K562 (cell line): ENCODE measurements around the gene NHS. TPM values are rescaled to one million over a fixed set of nuclear protein-coding genes. Genes with fewer than 3 reads are reported as not detected.

ENCODE experiments used
- ATAC-seq: fragments of 200-7000 bp; cut with Tn5 transposase; 3 replicates; pipeline ENCODE4 v1.9.1; 2020; ENCODE audit warnings: moderate library complexity
- BruUV-seq: library from RNA; stranded (reverse); fragments of 400-500 nt; replicated peaks from 2 replicates; lab custom pipeline; 2021; lab: Mats Ljungman, UMichigan
- CTCF ChIA-PET: fragments of 300-600 bp; formaldehyde crosslinking; extraction: SDS; loops from one replicate; lab custom pipeline; 2021; ENCODE audit warnings: low intra/inter-chr PET ratio; lab: Yijun Ruan, JAX
- POLR2A ChIA-PET: fragments of 300-600, 350-650 bp; sonication (Branson Sonifier 250); formaldehyde crosslinking; extraction: SDS; loops from one replicate; lab custom pipeline; 2021; ENCODE audit warnings: antibody characterized with exemption, inconsistent platforms; lab: Yijun Ruan, JAX
- DNase-seq, 4 experiments: peaks; one replicate each; pipeline versions ENCODE4 v3.0.0 to v3.0.0-alpha.2; 2011 to 2018; ENCODE audit warnings: low spot score in 3 of 4, mixed read lengths in 3 of 4; ENCODE audit errors: extremely low read depth in 1 of 4
- FAIRE-seq: peaks from 2 replicates; lab custom pipeline; 2011; peaks lifted over from hg19 to GRCh38; lab: Jason Lieb, UNC
- H2AFZ ChIP-seq: 2 replicates; pipeline ENCODE4 v1.6.0; 2011; ENCODE audit warnings: low read depth, low read length, control low read depth, inconsistent platforms
- H3K27ac ChIP-seq: fragments of 200-600 bp; 3 replicates; pipeline ENCODE4 v1.8.0; 2011; ENCODE audit warnings: low read depth, mild to moderate bottlenecking, control low read depth, inconsistent platforms, low read length, moderate library complexity, mixed read lengths; ENCODE audit errors: extremely low read depth
- H3K27me3 ChIP-seq, 2 experiments: fragments of 300-600 bp in 1 of 2; 2 replicates in 1 of 2; 3 replicates in 1 of 2; pipeline versions ENCODE4 v1.6.0 to v1.8.0; 2011; ENCODE audit warnings: inconsistent platforms in 2 of 2, low read length in 2 of 2, mild to moderate bottlenecking in 1 of 2, mixed read lengths in 1 of 2, moderate library complexity in 1 of 2; ENCODE audit not compliant: control insufficient read depth in 2 of 2, insufficient read depth in 2 of 2
- H3K36me3 ChIP-seq: fragments of 300-600 bp; 3 replicates; pipeline ENCODE4 v1.8.0; 2011; ENCODE audit warnings: mild to moderate bottlenecking, low read length, inconsistent platforms; ENCODE audit not compliant: control insufficient read depth, insufficient read depth
- H3K4me1 ChIP-seq, 2 experiments: fragments of 200-600 bp in 1 of 2; replicated peaks in 1 of 2; 2 replicates in 1 of 2; 3 replicates in 1 of 2; pipeline versions ENCODE4 v1.5.1 to v1.8.0; 2011; ENCODE audit warnings: inconsistent platforms in 2 of 2, low read length in 2 of 2, mild to moderate bottlenecking in 1 of 2, mixed read lengths in 1 of 2, moderate library complexity in 1 of 2; ENCODE audit not compliant: control insufficient read depth in 2 of 2, insufficient read depth in 2 of 2
- H3K4me2 ChIP-seq: 2 replicates; pipeline ENCODE4 v1.6.1; 2011; ENCODE audit warnings: low read length, control low read depth, inconsistent platforms, mixed read lengths; ENCODE audit not compliant: insufficient read depth
- H3K4me3 ChIP-seq: fragments of 200-600 bp; sonication (generic), shearing (Covaris generic); 2 replicates; pipeline ENCODE4 v1.5.1; 2016; ENCODE audit warnings: control low read depth, inconsistent platforms
- H3K79me2 ChIP-seq: fragments of 200-600 bp; 3 replicates; pipeline ENCODE4 v1.8.0; 2011; ENCODE audit warnings: low read length, inconsistent platforms; ENCODE audit not compliant: control insufficient read depth, insufficient read depth
- H3K9ac ChIP-seq, 2 experiments: 2 replicates each; pipeline versions ENCODE4 v1.6.0 to v1.6.1; 2011; ENCODE audit warnings: low read depth in 2 of 2, low read length in 2 of 2, control low read depth in 1 of 2, inconsistent platforms in 1 of 2, mild to moderate bottlenecking in 1 of 2, mixed read lengths in 1 of 2; ENCODE audit not compliant: insufficient read depth in 1 of 2
- H3K9me1 ChIP-seq: one replicate; pipeline ENCODE4 v1.6.0; 2011; ENCODE audit warnings: inconsistent platforms, mild to moderate bottlenecking, low read length, moderate library complexity; ENCODE audit not compliant: control insufficient read depth, insufficient read depth
- H3K9me3 ChIP-seq: replicated peaks from 2 replicates; pipeline ENCODE4 v1.5.1; 2011; ENCODE audit warnings: low read depth, low read length, inconsistent platforms; ENCODE audit not compliant: control insufficient read depth, insufficient read depth
- H4K20me1 ChIP-seq: replicated peaks from 2 replicates; pipeline ENCODE4 v1.6.1; 2011; ENCODE audit warnings: low read length, inconsistent platforms, mixed read lengths; ENCODE audit not compliant: control insufficient read depth, insufficient read depth
- CAMTA2 ChIP-seq: fragments of 250-450 bp; sonication (Bioruptor Pico); conservative IDR thresholded peaks from 2 replicates; pipeline ENCODE4 v1.5.1; 2022
- CREM ChIP-seq: IDR thresholded peaks from 2 replicates; pipeline ENCODE4 v1.6.1; 2014; ENCODE audit warnings: antibody characterized with exemption, low read depth
- EWSR1 ChIP-seq: fragments of 450-650 bp; IDR thresholded peaks from 2 replicates; pipeline ENCODE4 v1.6.1; 2018; ENCODE audit warnings: borderline replicate concordance, mild to moderate bottlenecking, low read depth, moderate library complexity; ENCODE audit not compliant: partially characterized antibody
- FOXA3 ChIP-seq, 2 experiments: fragments of 450-650 bp in 1 of 2; sonication (generic) in 1 of 2; formaldehyde crosslinking; IDR thresholded peaks in 1 of 2; conservative IDR thresholded peaks in 1 of 2; 2 replicates each; pipeline versions ENCODE4 v1.4.0 to v1.8.0; 2020 to 2022; ENCODE audit warnings: mild to moderate bottlenecking in 2 of 2, missing genetic modification reagents in 1 of 2
- FOXK2 ChIP-seq, 2 experiments: fragments of 450-650 bp; IDR thresholded peaks in 1 of 2; conservative IDR thresholded peaks in 1 of 2; 2 replicates each; pipeline ENCODE4 v1.6.1; 2016; ENCODE audit warnings: low read depth in 2 of 2, mild to moderate bottlenecking in 1 of 2
- JUN ChIP-seq, 2 experiments: sonication (generic) in 1 of 2; formaldehyde crosslinking in 1 of 2; IDR thresholded peaks; 2 replicates each; pipeline versions ENCODE4 v1.6.1 to v1.8.0; 2012 to 2022; ENCODE audit warnings: borderline replicate concordance in 2 of 2, mild to moderate bottlenecking in 2 of 2, improper control_type of control experiment in 1 of 2, low read depth in 1 of 2, low read length in 1 of 2, missing genetic modification reagents in 1 of 2
- KLF6 ChIP-seq: fragments of 250-450 bp; sonication (Bioruptor Pico); IDR thresholded peaks from 2 replicates; pipeline ENCODE4 v1.4.0; 2020; ENCODE audit warnings: mild to moderate bottlenecking, moderate library complexity, borderline replicate concordance
- RBM39 ChIP-seq: fragments of 200-400 bp; formaldehyde crosslinking; optimal IDR thresholded peaks from 2 replicates; pipeline ENCODE3; 2018; ENCODE audit warnings: low read depth, low read length
- SMAD2 ChIP-seq: fragments of 150-350 bp; IDR thresholded peaks from 2 replicates; pipeline ENCODE4 v1.6.1; 2014; ENCODE audit warnings: low read depth, mild to moderate bottlenecking, low read length
- TAF7 ChIP-seq: fragments of 450-650 bp; IDR thresholded peaks from 2 replicates; pipeline ENCODE4 v1.6.1; 2016; ENCODE audit warnings: missing genetic modification characterization, missing compliant biosample characterization
- TEAD4 ChIP-seq, 2 experiments: sonication (generic) in 1 of 2; formaldehyde crosslinking in 1 of 2; IDR thresholded peaks; 2 replicates each; pipeline versions ENCODE4 v1.6.1 to v1.8.0; 2012 to 2022; ENCODE audit warnings: borderline replicate concordance in 1 of 2, inconsistent platforms in 1 of 2, low read length in 1 of 2, mild to moderate bottlenecking in 1 of 2, missing genetic modification reagents in 1 of 2
- THRA ChIP-seq: fragments of 450-650 bp; IDR thresholded peaks from 2 replicates; pipeline ENCODE4 v1.6.1; 2017; ENCODE audit warnings: mild to moderate bottlenecking, moderate library complexity
- ZNF354B ChIP-seq: fragments of 250-450 bp; sonication (Bioruptor Pico); IDR thresholded peaks from 2 replicates; pipeline ENCODE4 v1.4.0; 2020
- ZNF518B ChIP-seq: fragments of 250-450 bp; sonication (Bioruptor Pico); IDR thresholded peaks from 2 replicates; pipeline ENCODE4 v1.5.0; 2021; ENCODE audit warnings: mild to moderate bottlenecking, moderate library complexity
- WGBS: fragments of 100-300 bp; shearing (Covaris generic); methylation state at CpG from one replicate; pipeline ENCODE4 v1.1.6; 2016; ENCODE audit warnings: low coverage, mixed read lengths; ENCODE audit not compliant: insufficient coverage; ENCODE audit errors: missing lambda C conversion rate; 5-methylcytosine and 5-hydroxymethylcytosine counted together
- in situ Hi-C: fragments of 300-500 bp; cut with MboI; formaldehyde crosslinking; loops from 4 replicates; pipeline ENCODE4 v1.15.0; 2018; ENCODE audit warnings: inconsistent platforms, mixed read lengths
- intact Hi-C: fragments of 100-400 bp; cut with micrococcal nuclease; formaldehyde crosslinking; loops from 2 replicates; pipeline ENCODE4 v1.14.2; 2022
- polyA plus RNA-seq, 8 experiments: library from polyadenylated mRNA; depleted of rRNA in 4 of 8; stranded (reverse) in 5 of 8; unstranded in 3 of 8; fragments of >200 nt; fragmentation: Nextera tagmentation in 2 of 8; fragmentation: Illumina TruSeq in 1 of 8; extraction: Ambion mirVana in 2 of 8; extraction: Trizol in 1 of 8; gene quantifications; 2 replicates each; pipeline versions ENCODE4 v1.2.1 to v1.2.3, GENCODE V29; 2011 to 2014; ENCODE audit warnings: inconsistent platforms in 1 of 8, missing spikeins in 1 of 8
- total RNA-seq, 7 experiments: library from RNA; depleted of rRNA in 6 of 7; stranded (reverse); fragments of >200 nt in 6 of 7; fragmentation: Illumina TruSeq in 2 of 7; extraction: Trizol in 2 of 7; gene quantifications; 2 replicates each; pipeline versions ENCODE4 v1.2.1 to v1.2.3, GENCODE V29; 2011 to 2021; ENCODE audit warnings: low replicate concordance in 1 of 7

Gene NHS
- total and polyA plus RNA-seq, 9 of the 15 experiments (the other 6 are each of a cell fraction or from before 2014, with no cell fraction given): 0.02 TPM; not detected in 8

- no peak for DNase-seq
- TF ChIP-seq RBM39: no peak
- TF ChIP-seq CAMTA2 (CRISPR knock-in tag): no peak
- no peak for TF ChIP-seq TEAD4 (IDR thresholded peaks at IDR 0.05; ENCODE audit: low read length)
- TF ChIP-seq TEAD4 (CRISPR knock-in tag; IDR thresholded peaks at IDR 0.05; ENCODE audit: borderline replicate concordance): no peak
- no peak for TF ChIP-seq EWSR1
- no peak for TF ChIP-seq FOXA3 (CRISPR knock-in tag; conservative IDR thresholded peaks at IDR 0.05 in 1 of 2, IDR thresholded peaks at IDR 0.05 in 1 of 2)
- no peak for TF ChIP-seq CREM
- TF ChIP-seq FOXK2 (conservative IDR thresholded peaks at IDR 0.05 in 1 of 2, IDR thresholded peaks at IDR 0.05 in 1 of 2; ENCODE audit: low read depth in 2 of 2): no peak
- TF ChIP-seq JUN (IDR thresholded peaks at IDR 0.05; ENCODE audit: borderline replicate concordance, low read depth, low read length): no peak
- no peak for TF ChIP-seq JUN (CRISPR knock-in tag; IDR thresholded peaks at IDR 0.05; ENCODE audit: borderline replicate concordance)
- no peak for TF ChIP-seq SMAD2
- TF ChIP-seq ZNF354B (CRISPR knock-in tag): no peak
- TF ChIP-seq ZNF518B (CRISPR knock-in tag): no peak
- TF ChIP-seq KLF6 (CRISPR knock-in tag): no peak
- no peak for TF ChIP-seq TAF7 (tag)
- no peak for TF ChIP-seq THRA
- H2AFZ ChIP-seq: no peak overlapping the region
- intact Hi-C loops (loop anchor here (5.0 kb wide), 1 partner anchor 472 kb away; no protein-coding TSS in a partner anchor), in situ Hi-C loops (no loop called here)
- no peak overlapping the region for H3K4me2 ChIP-seq
- H3K4me3 ChIP-seq: no peak overlapping the region
- BruUV-seq: no TSS peak
- H3K9ac ChIP-seq: no peak overlapping the region
- WGBS: 4% methylated on average over 2 of the region's 2 CpGs
- ChIA-PET CTCF (no interaction called here), POLR2A (no interaction called here)
- H3K4me1 ChIP-seq: no peaks in the 10 kb centered on the region
- no peaks in the 10 kb centered on the region for H4K20me1 ChIP-seq
- H3K27me3 ChIP-seq: no peaks in the 10 kb centered on the region
- H3K9me1 ChIP-seq: no peaks in the 10 kb centered on the region
- no peaks in the 10 kb centered on the region for H3K36me3 ChIP-seq
- no peak overlapping the region for H3K27ac ChIP-seq
- no peaks in the 10 kb centered on the region for H3K79me2 ChIP-seq
- FAIRE-seq: no peak
- no peak for ATAC-seq
- no peaks in the 10 kb centered on the region for H3K9me3 ChIP-seq
These were observed 219.7 kb downstream of the NHS start for GRCh38 chrX:17594693-17595092.
